HG03457 (cell line): Measurements from ENCODE around the gene FAM219B.

ENCODE experiments used
- ATAC-seq: cut with Tn5 transposase; IDR thresholded peaks from one replicate; pipeline ENCODE4 v1.9.1; 2021; ENCODE audit warnings: moderate number of reproducible peaks; ENCODE audit not compliant: unreplicated experiment

FAM219B gene

DNA sequence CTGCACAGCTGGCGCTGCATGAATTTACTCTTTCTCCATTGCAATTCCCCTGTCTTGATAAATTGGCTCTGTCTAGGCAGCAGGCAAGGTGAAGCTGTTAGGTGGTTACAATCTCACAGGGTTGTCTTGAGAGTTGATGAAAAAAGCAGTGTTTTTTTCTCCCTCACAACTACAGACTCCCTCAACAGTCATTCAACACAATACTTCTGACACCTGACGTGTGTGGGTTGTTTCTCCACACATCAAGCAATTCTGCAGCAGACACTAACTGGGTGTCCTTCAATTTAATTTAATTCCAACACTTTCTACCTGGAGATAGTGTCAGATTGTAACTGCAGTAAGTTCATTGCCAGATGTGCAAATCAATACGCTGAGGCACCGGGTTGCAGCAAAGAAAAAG is 28.4 kb downstream of the FAM219B start:
- no peak for ATAC-seq

GRCh38 chr15:74873756-74874424 is 32.8 kb downstream of the FAM219B start:
- ATAC-seq = no peak

- peak; percentile 71 for ATAC-seq
Observed at GRCh38 chr15:74873036-74873755, 33.5 kb downstream of the FAM219B start, which contains the start of gene SCAMP2. Gene SCAMP2 (minus strand): TSS chr15:74873365. CDS start chr15:74873255, 110 bp downstream.

GRCh38 chr15:74872702-74873035 is 34.0 kb downstream of the FAM219B start:
- no peak for ATAC-seq

- no peak for ATAC-seq
Observed at GRCh38 chr15:74870436-74871215, 36.0 kb downstream of the FAM219B start.

DNA sequence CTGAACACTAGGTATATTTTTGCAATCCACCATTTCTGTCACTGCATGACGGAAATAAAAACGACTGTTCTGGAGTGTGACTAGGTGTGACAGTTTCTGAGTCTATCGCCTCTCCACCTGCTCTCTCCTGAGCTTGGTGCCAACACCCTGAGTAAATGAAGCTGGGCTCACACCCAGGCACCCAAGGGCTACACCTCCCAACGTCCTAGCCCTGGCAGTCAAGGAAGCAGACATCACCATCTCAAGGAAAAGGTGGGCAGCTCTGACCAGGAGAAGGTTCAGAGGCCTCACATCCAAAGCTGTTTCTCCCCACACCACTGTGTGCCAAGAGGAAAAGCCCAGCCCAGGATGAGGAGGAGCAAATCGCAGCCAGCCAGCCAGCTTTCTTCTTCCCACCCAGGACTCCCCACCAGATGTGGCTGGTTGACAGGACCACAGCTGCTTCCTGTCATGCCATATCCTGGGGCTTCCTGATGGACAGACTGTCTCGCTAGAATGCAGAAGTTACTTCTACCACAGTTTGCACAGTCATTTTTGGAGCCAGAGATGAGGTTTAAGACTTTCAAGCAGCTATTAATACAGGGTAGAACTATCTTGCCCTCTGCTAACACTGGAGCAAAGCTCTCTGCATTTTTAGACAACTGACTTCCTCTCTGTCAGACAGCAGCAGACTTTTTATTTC is 36.8 kb downstream of the FAM219B start:
- peak; percentile 39 for ATAC-seq

- ATAC-seq = no peak
Observed at GRCh38 chr15:74869372-74869725, 37.3 kb downstream of the FAM219B start.

DNA sequence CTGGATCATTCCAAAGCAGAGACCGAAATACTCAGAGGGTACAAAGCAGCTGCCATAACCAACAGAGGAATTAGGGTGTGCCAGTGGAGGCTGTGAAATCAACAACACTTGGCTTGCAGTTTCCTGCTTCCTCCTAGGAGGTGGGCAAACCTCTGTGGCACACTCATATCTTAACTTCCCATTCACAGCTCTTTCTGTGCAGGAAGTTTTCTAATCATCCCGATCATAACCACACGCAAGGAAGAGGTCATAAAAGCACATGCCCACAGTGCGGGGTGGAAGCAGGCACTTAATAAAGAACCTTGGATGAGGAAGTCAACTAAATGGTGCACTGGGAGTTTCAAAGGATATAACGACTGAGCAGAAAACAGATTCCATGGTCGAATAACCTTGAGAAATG is 38.6 kb downstream of the FAM219B start:
- no peak for ATAC-seq

DNA sequence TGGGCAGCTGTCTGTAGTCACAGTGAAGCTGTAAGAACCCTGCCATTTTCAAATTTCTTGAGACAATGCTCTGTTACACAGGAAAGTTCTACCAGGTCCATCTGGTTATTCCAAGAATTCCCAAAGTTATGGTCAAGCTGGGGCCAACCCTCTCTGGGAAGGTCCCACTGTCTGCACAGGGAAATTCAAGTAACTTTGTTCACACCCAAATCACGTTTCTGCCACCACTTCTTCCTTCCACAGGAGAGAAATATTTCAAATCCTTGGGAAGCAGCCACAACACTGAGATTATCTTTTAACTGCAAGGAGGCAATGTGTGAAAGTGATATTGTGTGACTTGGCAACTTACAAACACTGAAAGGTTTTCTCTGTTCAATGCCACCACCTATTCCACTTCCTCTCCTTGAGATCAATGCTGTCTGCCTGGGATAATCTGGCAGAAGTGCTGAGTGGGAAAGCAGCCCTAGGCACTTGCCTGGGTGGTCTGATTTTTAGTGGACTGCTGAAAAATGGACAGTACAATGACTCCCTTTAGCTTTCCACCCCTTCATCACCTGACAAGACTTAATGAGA is 39.1 kb downstream of the FAM219B start:
- ATAC-seq = no peak

GRCh38 chr15:74866090-74866489 is 40.6 kb downstream of the FAM219B start:
- ATAC-seq = no peak

DNA sequence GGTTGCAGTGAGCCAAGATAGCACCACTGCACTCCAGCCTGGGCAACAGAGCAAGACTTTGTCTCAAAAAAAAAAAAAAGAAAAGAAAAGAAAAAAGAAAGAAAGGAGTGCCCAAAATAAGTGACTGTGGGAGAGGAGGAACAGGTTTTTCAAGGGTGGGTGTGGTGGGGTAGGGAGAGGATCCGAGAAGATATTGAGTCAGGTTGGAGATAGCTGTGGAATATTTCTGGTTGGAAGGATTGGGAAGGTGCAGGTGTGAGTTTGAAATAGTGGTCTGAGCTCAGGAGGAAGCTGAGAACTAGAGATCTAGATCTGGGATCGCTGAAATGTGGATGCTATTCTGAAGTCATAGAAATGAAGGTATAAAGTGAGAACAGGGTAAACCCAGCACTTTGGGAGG is 41.3 kb downstream of the FAM219B start:
- no peak for ATAC-seq

GRCh38 chr15:74864296-74864695 is 42.4 kb downstream of the FAM219B start:
- ATAC-seq = no peak

- no peak for ATAC-seq
Observed at GRCh38 chr15:74863239-74864056, 43.2 kb downstream of the FAM219B start.

DNA sequence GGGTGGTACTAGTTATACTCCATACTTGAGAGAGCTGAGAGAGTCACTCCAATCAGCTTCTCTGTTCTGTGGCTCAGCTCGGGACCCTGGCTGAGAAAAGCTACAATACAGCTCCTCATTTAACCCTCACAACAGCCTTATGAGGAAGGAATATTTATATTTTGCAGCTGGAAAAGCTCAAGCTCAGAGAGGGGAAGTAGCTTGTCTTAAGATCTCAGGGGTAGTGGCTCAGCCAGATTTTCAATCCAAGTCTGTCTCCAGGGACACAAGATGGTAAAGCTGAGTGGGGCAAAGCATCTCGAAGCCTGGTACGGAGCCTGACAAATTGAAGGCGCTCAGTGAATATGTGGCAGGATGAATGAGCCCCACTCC is 48.3 kb downstream of the FAM219B start:
- ATAC-seq = no peak

GRCh38 chr15:74857671-74858368 is 48.8 kb downstream of the FAM219B start:
- peak; percentile 21 for ATAC-seq

DNA sequence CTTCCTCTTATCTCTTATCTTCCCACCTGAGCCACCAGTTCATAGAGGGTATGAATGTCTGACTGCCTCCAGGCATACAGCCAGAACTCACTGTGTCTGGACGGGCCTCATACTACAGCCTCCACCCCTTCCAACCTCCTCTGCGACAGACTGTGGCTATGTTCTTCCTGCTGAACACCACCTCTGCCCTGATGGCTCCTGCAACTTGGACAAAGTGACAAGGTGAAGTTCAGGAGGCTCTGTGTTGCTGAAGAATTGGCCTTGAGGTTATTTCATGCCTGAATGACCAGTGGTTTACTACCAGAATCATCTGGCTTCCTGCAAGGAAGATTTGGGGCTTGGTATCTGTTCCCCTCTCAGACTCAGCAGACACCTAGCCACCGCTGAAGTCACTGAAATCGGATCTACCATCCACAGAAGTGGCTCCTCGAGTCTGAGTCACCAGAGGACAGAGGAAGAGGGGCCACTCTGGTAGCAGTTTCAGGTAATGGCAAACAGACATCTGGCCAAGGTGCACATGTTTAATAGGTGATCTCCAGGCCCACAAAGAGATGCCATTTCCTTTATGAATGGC is 49.5 kb downstream of the FAM219B start:
- ATAC-seq = peak; percentile 52

DNA sequence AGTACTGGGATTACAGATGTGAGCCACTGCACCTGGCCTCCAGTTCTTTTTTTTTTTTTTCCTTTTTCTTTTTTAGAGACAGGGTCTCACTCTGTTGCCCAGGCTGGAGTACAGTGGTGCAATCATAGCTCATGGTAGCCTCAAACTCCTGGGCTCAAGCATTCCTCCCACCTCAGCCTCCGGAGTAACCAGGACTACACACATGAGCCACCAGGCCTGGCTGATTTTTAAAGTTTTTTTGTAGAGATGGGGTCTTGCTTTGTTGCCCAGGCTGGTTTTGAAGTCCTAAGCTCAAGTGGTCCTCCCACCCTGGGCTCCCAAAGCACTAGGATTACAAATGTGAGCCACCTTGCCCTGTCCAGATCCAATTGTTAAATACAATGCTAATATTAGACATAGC is 50.1 kb downstream of the FAM219B start:
- no peak for ATAC-seq

DNA sequence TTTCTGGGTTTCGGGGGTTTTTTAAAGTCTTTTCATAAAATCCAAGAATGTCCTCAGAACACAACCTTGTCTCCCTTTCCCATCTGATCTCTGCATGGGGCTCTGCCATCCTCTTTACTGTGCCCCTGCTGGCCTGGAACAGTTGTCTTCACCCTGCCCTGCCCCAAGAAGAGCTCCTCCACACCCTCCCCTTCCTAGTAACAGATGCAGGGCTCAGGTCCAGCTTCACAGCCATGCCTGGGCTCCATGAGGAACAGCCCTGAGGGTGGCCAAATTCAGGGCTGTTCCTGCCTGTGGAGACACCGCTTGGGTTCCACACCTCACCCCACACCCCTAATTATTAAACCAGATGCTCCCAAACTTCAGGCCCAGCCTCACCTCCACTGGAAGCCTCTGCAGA is 50.8 kb downstream of the FAM219B start:
- no peak for ATAC-seq

DNA sequence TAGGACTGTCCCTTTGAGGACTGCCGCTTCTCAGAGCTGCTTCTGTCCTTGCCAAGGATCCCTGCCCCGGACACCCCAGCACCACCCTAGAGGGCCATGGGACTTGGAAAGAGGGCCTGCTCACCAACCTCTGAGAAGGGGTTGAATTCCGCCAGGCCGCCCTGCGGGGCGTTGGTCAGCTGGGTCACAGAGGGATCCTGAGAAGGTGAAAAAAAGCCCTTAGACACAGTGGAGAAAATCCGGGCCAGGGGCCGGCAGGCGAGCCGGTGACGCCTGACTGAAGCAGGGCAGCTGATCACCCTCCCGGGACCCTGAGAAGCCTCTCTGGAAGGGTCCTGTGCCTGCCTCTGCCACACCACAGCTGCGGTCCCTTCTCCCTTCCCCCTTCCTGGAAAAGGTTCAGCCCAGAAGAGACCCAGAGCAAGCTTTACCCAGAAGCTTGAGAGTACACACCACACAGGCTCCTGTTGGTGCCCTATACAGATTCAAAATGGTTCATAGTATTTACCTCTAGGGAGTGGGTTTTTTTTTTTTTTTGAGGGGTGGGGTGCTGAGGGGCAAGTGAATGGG is 52.1 kb downstream of the FAM219B start:
- ATAC-seq = no peak
